Activated gamma-delta T cell treated with anti-CD3 and anti-CD28 coated beads, Interleukin-2, amount 50 U/mL, for 16 hours (primary cell): Measurements from ENCODE around the gene FBXL19.
A peak's percentile ranks its signal among the peaks of the same experiment; 100 is the strongest.

ENCODE experiments used
- DNase-seq: peaks from one replicate; pipeline ENCODE4 v3.0.0-alpha.2; 2020; ENCODE audit warnings: low read depth

Gene FBXL19

GRCh38 chr16:30964574-30965226 is 41.3 kb downstream of the FBXL19 start:
- no peak for DNase-seq

GRCh38 chr16:30965436-30965835 is 42.1 kb downstream of the FBXL19 start:
- DNase-seq = no peak

GRCh38 chr16:30966033-30966619 is 42.8 kb downstream of the FBXL19 start:
- no peak for DNase-seq

DNA sequence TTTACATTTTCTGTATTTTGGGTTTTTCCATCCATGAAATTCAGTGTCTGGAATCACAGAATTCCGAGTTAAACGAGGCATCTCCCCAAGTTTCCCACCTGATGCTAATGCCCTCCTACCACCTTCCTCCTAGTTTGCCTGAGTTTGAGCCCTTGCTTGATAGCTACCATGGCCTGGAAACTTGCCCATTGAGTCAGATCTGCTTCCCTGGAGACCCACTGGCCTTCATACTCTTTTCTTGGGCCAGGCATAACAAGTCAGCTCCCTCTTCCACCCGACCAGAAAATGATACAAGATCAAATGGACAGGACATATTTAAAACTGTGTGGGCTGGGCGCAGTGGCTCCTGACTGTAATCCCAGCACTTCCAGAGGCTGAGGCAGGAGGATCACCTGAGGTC is 44.4 kb downstream of the FBXL19 start:
- DNase-seq = no peak

- no peak for DNase-seq
These were observed 46.0 kb downstream of the FBXL19 start for GRCh38 chr16:30969246-30969842.

- no peak for DNase-seq
These were observed 47.9 kb downstream of the FBXL19 start for GRCh38 chr16:30971298-30971697.

DNA sequence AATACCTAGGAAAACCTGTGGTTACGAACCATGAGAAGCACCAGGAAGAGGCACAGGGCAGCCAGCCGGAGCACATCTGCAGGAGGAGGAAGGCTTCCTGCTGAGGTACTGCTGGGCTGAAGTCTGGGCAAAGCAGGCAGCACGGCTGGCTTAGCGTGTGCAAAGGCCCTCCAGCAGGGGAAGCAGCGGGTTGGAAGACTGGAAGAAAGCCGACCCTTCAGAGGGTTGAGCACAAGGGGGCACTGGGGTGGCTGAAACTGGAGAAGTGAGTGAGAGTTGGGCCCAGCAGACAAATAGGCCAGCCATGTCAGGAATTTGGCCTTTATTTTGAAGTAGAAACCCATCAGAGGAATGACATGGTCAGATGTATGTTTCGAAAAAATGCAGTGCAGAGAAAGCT is 49.5 kb downstream of the FBXL19 start:
- no peak for DNase-seq

- DNase-seq = no peak
These were observed 51.0 kb downstream of the FBXL19 start for GRCh38 chr16:30974348-30974747.

DNA sequence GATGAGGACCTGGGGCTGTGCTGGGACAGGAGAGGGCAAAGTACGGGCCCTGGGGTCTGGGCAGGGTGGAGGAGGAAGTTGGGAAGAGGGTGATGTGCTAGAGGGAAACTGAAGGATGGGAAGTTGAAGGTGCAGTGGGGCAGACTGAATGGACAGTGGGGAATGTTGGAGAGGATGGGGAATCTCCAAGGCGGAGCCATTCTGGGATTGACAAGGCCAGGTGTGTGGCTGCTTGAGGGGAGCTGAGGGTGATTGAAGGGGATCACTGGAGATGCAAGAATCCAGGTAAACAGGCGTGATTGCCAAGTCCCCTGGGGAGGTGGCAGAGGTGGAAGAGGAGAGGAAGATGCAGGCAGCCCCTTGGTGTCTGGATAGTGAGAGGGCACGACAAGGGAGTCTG is 53.1 kb downstream of the FBXL19 start:
- DNase-seq = no peak

DNA sequence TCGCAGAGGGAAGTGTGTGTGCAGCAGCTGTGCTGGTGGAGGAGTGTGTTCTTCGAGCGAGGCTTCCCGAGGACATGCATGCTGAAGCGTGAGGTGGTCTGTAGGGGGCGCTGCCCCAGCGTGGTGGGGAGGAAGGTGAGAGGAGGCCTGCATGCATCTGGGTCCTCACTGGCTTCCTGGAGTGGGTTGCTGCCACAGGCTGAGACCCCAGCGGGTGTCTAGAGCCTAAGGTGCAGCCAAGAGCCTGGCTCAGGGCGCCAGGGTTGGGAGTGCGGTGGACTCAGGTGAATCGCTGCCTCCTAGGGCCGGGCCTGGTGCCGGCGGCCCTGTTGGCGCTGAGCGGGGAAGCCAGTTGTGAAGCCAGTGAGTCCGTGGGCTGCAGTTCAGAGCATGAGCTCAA is 54.1 kb downstream of the FBXL19 start:
- no peak for DNase-seq

DNA sequence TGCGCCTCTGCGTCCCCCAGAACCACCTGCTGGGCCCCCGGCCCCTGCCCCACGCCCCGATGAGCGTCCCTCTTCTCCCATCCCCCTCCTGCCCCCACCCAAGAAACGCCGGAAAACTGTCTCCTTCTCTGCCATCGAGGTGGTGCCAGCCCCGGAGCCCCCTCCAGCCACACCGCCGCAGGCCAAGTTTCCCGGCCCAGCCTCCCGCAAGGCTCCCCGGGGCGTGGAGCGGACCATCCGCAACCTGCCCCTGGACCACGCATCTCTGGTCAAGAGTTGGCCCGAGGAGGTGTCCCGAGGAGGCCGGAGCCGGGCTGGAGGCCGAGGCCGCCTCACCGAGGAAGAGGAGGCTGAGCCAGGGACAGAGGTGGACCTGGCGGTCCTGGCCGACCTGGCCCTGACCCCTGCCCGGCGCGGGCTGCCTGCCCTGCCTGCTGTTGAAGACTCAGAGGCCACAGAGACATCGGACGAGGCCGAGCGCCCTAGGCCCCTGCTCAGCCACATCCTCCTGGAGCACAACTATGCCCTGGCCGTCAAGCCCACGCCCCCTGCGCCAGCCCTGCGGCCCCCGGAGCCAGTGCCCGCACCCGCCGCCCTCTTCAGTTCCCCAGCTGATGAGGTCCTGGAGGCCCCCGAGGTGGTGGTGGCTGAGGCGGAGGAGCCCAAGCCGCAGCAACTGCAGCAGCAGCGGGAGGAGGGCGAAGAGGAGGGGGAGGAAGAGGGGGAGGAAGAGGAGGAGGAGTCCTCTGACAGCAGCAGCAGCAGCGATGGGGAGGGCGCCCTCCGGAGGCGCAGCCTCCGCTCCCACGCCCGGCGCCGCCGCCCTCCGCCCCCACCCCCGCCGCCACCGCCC is 56.0 kb downstream of the FBXL19 start:
- DNase-seq = no peak

GRCh38 chr16:30980023-30980371 is 56.6 kb downstream of the FBXL19 start:
- no peak for DNase-seq

DNA sequence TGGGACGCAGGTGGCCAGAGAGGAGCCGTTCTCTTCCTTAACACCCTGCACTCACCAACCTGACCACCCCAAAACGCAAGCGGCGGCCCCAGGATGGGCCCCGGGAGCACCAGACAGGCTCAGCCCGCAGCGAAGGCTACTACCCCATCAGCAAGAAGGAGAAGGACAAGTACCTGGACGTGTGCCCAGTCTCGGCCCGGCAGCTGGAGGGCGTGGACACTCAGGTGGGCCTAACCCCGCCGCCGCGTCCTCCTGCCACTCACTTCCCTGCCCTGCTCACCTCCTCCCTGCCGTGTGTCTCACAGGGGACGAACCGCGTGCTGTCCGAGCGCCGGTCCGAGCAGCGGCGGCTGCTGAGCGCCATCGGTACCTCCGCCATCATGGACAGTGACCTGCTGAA is 57.1 kb downstream of the FBXL19 start:
- no peak for DNase-seq

DNA sequence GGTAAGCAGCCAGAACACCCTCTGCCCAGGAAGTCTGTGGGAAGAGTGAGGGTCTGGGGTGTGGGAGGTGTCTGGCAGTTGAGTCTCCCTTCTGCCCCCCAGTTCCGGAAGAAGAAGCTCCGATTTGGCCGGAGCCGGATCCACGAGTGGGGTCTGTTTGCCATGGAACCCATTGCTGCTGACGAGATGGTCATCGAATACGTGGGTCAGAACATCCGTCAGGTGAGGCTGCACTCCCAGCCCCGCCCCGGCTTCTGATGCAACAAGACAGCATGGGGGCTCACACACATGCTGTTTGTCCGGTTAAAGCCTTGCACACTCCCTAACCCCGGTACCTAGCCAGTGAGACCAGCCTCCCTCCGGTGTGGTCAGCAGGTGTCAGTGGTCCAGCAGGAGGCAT is 57.6 kb downstream of the FBXL19 start:
- no peak for DNase-seq

DNA sequence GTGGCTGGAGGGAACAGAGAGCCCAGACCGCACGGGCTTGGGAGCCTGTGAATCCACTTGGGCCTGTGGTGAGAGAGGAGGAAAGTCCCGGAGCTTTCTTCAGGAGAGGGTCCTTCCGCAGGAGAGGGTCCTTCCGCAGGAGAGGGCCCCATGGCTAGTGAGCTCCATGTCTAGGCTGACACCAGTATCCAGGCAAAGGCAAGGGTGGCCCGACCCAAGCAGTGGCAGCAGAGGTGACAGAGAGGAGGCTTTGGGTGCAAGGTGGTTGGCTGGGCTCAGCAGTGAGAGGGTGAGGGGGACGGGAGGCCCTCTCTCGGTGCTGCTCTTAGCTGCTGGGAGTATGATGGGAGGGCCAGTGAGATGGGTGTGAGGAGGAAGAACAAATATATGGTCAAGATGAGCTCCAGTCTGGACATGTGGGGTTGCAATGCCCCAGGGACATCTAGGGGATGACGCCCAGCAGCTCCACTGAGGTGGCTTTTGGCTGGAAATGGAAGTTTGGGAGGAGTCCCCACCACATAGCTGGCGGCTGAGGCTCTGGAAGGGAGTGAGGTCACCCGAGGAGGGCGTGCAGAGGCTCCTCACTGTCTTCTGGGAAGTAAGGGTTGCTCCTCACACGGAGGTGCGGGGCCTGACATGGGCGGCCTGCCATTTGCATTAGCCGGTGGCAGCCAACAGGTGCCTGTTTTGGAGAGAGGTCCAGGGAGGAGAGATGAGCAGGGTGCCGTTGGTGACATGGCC is 59.3 kb downstream of the FBXL19 start:
- DNase-seq = no peak

DNA sequence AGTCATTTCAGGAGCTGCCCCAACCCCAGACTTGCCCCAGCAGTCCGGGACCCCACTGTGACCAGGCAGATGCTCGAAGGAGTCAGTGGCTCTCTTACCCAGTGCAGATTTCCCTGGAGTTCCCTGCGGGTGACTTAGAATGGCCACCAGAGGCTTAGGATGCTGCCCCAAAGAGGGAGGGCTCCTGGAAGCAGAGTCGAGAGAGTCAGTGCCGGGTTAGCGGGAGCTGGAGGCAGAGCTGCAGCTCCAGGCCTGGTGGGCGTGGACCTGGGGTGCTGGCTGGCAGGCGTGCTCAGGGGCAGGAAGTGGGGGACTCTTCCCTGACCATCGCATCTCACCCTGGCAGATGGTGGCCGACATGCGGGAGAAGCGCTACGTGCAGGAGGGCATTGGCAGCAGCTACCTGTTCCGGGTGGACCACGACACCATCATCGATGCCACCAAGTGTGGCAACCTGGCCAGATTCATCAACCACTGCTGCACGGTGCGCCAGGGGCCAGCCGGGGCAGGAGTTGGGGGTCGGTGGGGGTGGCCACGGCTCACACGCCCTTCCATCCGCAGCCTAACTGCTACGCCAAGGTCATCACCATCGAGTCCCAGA is 60.0 kb downstream of the FBXL19 start:
- DNase-seq = no peak

GRCh38 chr16:30983898-30984610 is 60.7 kb downstream of the FBXL19 start:
- no peak for DNase-seq

- DNase-seq = peak; percentile 75
These were observed 61.5 kb downstream of the FBXL19 start, which contains the start of gene HSD3B7 for GRCh38 chr16:30984669-30985400. Gene HSD3B7, plus strand, starts transcription at chr16:30985207. Its CDS starts 452 bp downstream, at chr16:30985659.

GRCh38 chr16:30985401-30986128 is 62.2 kb downstream of the FBXL19 start:
- DNase-seq = no peak
